ENCODE results near the gene MED23.

- TF ChIP-seq CTCF (conservative IDR thresholded peaks at IDR 0.05; ENCODE audit: low read length) (no peak), EZH2phosphoT487 (IDR thresholded peaks at IDR 0.05; ENCODE audit: borderline replicate concordance, low read depth, low read length) (no peak)
These were observed 15.9 kb upstream of the MED23 start for GRCh38 chr6:131643855-131644460.
